LoVo (cell line): ENCODE measurements around the gene HK2.
"Not testable (repeated sequence)": the region's sequence is repeated elsewhere in the genome, so short reads cannot be mapped to it uniquely, and the experiment has no call there.

Source experiments
- DNase-seq: peaks from one replicate; pipeline ENCODE4 v3.0.0-alpha.2; 2016; ENCODE audit warnings: low spot score

HK2 gene

DNA sequence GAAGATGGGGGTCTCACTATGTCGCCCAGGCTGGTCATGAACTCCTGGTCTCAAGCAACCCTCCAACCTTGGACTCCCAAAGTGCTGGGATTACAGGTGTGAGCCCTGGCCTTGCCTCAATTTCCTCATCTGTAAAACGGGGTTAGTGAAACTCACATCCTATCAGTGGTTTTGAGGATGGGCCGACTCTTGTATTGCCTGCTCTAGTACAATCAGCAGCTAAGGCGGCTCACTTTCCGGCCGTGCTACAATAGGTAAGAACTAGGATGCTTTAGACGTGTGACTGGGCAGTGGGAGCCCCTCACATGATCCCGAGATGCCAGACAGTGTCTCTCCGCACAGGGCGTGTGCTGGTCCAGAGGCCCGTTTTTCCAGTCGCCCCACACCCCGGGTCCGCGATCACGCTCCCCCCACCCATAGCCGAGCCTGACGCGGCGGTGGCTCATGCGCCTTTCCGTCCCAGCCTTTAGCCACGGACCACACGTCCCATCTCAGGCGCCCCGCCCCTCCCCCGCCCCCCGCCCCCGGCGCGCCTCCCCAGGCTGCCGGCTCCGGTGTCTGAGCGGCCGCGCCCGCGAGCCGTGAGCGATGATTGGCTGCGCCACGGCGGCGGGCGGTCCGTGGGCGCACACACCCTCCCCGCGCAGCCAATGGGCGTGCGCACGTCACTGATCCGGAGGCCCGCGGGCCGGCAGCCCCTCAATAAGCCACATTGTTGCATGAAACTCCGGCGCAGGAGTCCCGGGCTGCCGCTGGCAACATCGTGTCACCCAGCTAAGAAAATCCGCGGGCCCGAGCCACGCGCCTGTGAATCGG, at the start of gene HK2:
Gene HK2, plus strand, starts transcription at position 710 of the 816 bp plus-strand sequence. CDS start 454 bp downstream, outside the sequence.
- DNase-seq = peak; percentile 89

DNA sequence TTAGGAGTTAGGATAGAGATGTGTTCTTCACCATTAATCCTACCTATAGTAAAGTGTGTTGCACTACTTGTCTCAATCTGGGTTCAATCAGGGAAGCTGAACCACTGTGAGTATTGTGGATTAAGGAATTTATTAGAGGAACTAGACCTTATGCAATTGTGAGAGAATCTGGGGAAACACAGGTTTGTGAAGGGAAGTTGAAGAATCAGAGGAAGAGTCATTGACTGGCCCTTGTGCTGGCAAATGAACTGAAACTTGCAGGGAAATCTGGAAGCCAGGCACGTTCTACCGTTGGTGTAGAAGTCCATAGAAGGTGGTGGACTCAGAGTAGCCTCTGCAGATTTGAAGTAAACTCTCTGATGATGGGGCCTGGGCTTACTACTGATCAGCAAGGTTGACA, 44.7 kb upstream of the HK2 start:
- DNase-seq = no peak

DNA sequence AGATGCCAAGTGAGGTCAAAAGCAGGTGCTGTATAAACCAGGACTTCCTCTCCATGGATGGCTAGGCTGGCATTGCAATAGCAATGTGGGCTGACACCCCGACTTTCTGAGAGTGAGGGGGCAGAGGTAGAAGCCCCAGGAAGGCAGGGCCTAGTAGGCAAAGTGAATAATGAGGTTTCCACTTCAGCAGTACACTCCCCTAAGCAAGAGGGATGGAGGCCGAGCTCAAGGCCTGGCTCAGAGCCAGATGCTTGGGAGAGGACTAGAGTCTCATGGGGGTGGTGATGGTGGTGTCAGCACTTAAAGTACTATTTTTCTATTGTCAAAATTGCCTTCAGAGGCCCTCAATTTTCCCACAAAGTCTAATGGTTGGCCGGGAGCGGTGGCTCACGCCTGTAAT, 41.6 kb upstream of the HK2 start:
- no peak for DNase-seq

DNA sequence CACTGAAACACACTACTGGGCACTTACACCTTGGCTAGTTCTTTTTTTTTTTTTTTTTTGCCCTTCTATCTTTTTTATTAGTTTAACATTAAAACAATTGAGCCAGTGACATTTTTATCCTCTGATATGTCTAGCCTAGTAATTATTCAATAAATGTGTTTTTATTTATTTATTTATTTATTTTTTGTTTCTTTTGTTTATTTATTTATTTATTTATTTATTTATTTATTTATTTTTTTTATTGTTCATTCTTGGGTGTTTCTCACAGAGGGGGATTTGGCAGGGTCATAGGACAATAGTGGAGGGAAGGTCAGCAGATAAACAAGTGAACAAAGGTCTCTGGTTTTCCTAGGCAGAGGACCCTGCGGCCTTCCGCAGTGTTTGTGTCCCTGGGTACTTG, 39.0 kb upstream of the HK2 start:
- DNase-seq = not testable (repeated sequence)

DNA sequence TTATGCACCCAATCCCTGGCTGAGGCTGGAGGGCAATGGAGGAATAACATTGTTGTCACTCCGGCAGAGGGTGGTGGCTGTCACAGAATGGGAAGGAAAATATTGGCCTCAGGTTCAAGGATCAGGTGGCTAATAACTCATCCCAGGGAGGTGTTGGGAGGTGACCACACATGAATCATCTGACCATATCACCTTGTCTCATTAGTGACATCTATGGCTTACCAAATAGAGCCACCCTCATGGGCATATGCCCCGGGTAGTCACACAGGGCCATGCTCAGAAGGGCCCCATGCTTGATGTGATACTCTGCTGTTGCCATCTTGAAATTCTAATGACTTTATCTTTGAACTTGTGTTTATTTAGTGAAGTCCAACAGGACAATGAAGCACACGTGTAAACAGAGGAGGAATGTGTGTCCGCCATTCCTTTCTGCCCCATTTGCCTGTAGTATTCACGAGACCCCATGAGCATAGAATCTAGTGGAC, 27.5 kb upstream of the HK2 start:
- DNase-seq = no peak

DNA sequence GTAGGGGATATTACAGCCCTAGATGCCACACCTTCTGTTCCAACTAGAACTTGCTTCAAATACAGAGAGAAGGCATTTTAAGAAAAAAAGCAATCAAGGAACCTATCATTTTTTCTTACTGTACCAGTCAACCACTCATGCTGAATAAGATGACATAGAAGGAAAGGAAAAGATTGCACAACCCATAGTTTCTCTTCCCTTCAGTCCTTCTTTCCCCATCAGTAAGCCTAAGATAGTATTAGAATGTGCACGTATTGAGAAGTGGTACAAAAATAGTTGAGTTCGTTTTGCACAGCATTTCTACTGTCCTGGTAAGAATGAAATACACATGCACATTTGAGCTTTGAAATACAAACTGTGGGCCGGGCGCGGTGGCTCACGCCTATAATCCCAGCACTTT, 27.0 kb upstream of the HK2 start:
- no peak for DNase-seq

DNA sequence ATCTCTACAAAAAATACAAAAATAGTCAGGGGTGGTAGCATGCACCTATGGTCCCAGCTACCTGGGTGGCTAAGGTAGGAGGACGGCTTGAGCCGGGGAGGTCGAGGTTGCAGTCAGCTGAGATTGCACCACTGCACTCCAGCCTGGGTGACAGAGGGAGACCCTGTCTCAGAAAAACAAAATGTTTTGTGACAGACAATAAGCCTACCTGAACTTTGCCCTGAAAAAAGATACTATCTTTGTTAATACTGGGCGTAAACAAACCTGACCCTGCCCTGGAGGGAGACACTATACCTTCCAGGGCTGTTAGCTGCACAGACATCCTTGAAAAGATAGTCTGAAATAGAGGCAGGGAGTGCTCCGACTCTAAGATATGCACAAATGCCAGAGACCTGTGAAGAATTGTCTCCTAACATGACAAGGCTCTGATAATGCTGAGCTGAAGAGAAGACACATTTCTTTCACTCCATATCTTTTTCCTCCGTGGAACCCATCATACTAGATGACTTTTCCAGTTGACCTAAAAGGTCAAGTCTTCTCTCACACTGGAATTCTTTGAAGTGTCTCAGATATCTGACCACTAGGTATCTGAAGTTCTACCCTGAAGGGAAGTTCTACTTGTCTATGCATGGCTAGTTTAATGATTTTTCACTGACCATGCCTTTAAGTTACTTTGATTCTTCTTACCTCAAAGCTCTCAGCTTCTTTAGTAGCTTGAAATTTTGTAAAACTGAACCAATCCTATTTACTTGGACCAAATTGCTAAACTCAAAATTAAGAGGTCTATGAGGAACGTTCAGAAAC, 20.9 kb upstream of the HK2 start:
- no peak for DNase-seq

DNA sequence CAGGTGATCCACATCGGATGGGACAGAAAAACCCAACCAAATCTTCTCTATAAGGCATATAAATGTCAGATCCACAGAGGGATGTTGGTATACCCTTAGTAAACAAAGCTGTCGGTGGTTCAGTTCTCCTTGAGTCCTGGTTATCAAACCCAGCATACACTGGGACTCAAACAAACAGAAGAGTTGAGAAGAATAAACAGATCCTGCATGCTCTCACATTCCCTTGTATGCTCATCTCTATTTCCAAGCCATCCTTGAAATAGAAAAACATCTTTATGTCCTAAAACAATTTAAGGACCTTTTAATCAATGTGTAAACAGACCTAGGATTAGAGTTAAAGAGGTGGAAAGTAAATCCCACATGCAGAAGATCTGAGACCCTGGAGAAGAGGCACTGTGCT, 19.8 kb upstream of the HK2 start:
- DNase-seq = no peak

DNA sequence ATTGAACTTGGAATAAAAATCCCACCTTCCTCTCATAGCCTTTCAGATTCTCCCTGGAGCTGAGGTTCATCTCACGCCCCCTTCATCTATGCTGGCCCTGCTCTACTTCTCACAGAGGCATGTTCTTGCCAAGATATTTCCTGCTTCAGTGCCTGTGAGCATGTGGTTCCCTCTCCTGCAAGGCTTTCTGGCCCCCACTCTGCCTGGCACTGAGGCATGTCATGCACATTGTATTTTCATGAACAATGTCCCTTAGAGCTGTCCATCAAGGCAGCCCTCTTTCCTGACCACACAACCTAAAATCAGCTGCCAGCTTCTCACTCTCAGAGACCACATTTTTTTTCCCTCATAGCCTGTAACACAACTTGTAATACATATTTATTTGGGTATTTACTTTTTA, 18.0 kb upstream of the HK2 start:
- DNase-seq = no peak

DNA sequence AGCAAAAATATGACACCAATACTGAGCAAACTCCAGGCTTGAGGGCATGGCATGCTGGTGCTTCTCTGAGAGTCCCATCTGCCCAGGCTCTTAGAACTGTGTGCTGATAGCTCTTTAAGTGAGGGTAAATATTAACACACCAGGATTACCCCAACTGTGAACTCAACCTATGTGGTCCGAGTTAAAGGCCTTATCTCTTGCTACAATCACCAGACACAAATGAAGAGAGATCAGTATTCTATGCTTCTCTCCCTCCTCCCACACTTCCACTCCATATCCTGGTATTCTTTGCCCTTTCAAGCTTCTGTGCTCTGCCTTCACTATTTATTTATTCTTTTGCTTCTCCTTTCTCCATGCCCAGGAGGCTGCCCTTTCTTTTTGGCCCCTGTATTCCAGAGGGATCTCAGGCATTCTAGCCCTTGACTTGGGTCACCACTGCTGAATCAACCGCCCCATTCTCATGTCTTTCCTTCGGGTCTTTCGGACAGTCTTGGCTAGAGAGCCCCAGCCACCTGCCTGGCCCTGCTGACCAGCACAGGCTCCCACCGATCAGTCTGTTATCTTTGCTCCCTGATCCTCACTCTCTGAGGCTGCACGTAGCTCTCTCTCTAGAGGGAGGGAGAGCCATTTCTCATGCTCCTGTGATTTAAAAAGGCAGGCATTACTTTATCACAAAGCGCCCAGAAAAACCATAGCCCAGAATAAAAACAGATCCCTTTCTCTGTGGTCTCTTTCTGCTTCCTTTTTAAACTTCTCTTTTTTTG, 17.2 kb upstream of the HK2 start:
- no peak for DNase-seq

DNA sequence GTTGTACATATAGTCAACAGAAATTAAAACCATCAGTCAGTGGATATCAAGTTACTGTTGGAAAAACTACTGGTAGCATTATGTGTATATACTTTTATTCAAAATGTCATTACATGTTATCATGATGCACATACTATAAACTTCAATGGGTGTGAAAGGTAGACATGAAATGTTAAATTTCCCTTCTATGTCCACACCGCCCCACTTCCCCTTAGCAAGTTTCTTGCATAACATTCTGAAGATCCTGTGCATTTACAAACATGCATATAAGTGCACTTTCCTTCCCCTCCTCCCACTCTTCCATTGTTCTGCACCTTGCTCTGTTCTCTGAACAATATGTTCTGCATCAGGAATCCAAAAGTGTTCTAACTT, 16.6 kb upstream of the HK2 start:
- no peak for DNase-seq

DNA sequence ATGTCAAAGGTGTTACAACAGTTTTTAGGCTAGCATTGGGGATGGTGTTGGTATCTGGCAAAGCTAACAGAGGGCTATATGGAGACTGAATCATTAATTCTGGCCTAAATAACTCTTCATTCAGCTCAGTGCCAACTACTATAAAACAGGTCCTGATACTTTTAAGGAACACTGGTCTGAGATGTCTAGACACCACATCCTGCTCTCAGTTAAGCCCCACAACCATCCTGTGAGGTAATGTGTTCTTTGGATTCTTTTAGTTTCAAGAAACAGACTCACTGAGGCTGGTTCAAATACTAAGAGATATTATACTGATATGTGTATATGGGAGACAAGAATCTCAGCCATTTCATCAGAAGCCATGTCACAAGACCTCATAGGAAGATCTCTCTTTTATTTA, 14.2 kb upstream of the HK2 start:
- DNase-seq = no peak

DNA sequence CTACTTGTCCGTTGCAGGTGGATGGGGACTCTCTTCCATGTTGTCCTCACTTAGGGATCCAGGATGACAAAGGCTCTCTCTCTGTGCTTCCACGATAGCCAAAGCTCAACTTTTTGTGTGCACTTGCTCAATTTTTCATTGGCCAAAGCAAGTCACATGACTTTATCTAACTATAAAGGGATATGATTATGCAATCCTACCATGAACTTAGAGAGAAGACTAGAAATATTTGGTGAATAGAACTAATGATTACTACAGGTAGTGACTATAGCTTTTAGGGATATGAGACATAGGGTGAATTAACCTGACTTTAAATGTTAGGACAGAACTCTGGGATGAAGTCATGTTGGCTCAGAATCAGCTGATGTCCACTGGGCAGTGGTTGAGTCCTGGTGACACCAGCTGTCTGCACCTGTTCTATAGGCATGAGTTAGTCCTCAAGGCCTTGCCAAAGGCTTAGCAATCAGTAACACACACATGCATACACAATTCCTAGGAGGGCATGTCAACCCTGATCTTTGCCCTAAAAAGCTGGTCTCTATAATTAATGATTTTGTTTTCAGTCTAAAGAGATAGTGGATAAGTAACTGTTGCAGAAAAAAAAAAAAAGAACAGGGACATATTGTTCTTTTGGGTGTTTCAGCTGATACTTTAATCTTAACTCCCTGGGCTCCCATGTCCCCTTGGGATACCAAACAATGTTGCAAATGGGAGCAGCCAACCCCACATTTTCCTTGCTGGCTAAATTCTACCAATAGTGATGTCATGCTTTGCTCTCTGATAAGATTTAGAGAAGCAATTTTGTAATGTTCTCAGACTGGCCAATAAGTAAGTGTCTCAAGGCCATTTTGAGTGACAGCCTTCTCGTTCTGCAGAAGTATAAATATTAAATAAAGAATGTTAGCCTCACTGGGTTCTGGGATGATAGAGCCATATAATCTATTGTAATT, 12.5 kb upstream of the HK2 start:
- DNase-seq = no peak

DNA sequence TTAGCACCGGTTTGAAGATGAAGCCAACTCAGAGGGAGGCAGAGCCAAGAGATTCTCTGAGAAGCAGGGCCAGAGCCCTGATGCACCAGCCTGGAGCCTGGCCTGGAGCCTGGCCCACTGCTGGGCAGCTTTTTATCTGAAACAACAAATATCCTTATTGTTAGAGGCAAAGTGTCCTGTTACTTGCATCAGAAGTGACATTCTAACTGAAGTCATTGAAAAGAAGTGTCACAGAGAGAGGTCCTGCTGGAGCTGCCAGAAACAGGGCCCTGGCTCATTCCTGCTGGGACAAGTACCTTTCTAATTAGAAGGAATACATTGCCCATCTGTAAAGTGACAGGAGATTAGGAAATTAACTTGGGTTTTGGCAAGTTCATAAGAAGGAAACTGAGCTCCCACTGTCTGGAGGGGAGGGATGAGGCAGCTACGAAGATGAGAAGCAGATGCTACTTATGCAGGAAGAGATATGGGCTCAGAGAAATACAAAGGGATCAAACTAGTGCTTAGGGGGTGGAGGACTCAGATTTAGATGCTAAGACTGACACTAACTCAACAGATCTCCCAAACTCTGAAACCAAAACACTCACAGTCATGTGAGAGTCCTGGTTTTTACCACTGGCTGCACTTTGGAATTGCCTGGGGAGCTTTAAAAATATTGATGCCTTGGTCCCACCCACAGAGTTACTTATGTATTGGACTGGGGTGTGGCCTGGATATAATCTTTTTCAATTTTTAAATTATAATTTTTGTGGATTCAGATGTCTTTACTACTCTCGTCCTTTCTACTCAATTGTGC, 11.0 kb upstream of the HK2 start:
- DNase-seq = no peak

DNA sequence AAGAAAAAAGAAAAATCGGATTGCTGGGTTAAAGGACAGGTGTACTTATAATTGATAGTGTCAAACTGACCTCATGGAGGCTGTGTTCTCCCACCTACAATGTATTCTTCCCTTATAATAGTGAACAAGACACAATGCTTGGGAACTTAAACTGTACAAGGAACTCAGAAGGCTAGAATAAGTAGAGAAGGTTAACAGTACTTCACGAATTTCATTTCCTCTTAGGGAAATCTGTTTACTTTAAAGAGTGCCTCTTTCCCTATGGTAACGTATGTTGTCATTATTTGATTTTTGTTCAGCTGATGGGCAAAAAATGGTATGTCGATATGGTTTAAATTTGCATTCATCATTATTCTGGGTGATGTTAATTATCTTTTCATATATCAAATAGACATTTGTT, 9.2 kb upstream of the HK2 start:
- no peak for DNase-seq

DNA sequence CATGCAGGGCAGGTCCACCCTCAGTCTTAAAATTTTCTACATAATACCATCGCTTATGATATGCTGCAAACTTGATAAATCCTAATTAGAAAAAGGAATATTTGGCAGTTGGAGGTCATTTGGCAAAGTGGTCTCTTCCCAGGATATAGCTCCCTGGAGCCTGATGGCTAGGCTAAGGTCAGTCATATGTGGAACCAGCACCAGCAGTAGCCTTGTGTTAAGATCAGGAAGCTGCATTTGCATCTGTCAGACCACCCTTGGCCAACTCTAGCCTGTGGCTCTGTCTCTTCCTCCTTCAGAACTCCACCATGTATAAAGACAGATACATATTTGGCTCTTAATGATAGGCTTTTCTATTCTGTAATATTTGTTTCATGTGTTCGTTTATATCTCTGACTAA, 5.4 kb upstream of the HK2 start:
- DNase-seq = no peak

DNA sequence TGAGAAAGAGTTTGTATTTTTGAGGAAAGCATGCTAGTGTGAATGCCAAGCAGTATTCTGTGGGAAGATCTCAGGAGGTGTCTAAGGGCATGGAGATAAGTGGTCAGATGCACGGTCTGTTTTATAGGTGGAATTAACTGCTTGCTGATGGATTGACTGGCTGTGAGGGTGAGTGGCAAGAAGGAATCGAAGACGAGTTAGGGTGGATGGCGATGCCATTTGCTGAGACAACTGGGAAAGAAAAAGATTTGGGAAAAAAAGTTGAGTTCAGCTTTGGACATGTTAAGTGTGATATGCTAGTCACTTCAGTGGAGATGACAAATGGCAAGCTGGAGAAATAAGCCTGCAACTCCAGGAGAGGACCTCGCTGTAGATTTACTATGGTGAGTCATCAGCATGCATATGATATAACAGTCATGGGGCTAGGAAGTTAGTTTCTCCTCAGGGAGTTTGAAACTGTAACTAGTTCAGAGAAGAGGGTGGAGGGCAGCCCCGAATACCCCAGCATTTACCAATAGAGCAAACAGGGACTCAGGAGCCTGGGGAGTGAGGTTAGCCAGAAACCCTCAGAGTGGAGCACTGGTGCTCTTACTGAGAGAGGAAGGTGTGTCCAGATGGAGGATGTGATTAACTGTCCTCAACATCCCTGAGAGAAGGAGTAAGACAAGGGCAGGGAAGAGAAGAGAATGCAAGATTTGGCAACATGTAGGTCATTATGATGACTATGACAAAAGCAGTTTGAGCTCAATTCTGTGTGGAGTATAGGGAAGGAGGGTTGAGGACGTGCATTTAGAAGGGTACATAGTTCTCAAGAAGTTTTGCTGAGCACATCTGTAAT, 2.0 kb upstream of the HK2 start:
- no peak for DNase-seq

DNA sequence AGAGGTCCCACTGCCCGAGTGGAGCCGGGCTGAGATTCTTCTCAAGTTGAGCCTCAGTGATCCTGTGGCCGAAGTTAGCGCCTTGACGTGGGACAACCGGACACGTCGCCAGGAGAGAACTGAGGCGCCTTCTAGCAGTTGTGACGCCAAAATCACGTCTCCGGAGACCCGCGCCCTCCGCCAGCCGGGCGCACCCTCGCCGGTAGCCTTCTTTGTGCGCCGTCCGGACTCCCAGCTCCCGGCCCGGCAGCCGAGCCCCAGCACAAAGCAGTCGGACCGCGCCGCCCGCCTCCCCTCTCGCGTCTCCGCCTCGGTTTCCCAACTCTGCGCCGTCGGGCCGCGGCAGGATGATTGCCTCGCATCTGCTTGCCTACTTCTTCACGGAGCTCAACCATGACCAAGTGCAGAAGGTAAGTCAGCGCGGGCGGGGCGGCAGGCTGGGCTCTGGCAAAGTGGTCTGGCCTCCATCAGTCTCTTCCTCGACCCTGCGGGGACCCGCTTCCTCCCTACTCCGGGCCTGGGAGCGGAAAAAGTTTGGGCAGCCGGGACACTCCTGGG, 386 bp downstream of the HK2 start:
- DNase-seq = not testable (repeated sequence)
